HG02623 (cell line): ENCODE results near the gene SIRT5.
A peak's percentile ranks its signal among the peaks of the same experiment; 100 is the strongest.

ENCODE experiments used
- ATAC-seq: cut with Tn5 transposase; IDR thresholded peaks from one replicate; pipeline ENCODE4 v1.9.1; 2021; ENCODE audit warnings: moderate library complexity; ENCODE audit not compliant: unreplicated experiment

The SIRT5 gene

GRCh38 chr6:13574571-13575376 lies at the start of gene SIRT5:
Gene SIRT5 (plus strand): TSS chr6:13574601. CDS start chr6:13584111, 9,510 bp downstream.
- ATAC-seq = peak; percentile 59

DNA sequence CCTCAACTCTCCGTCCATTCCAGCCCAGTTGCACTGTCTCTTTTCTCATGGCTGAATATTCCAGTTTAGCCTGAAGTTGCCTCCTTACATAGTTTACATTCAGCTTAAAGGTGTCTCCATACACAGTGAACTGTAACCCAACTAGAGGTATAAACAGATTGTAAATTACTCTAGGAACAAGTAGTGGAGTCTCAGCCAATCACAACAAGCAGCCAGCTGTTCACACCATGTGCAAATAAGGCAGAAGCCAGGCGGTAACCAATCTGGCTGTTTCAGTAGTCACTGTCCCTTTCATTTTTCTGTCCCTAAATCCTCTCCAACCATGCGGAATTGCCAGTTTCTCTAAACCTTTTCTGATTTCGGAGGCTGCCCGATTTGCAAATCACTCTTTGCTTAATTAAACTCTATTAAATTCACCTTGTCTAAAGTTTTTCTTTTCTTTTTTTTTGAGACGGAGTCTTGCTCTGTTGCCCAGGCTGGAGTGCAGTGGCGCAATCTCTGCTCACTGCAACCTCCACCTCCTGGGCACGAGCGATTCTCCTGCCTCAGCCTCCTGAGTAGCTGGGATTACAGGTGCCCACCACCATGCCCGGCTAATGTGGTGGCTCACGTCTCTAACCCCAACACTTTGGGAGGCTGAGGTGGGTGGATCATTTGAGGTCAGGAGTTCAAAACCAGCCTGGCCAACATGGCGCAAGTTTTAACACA lies 49.4 kb upstream of the SIRT5 start:
- no peak for ATAC-seq

DNA sequence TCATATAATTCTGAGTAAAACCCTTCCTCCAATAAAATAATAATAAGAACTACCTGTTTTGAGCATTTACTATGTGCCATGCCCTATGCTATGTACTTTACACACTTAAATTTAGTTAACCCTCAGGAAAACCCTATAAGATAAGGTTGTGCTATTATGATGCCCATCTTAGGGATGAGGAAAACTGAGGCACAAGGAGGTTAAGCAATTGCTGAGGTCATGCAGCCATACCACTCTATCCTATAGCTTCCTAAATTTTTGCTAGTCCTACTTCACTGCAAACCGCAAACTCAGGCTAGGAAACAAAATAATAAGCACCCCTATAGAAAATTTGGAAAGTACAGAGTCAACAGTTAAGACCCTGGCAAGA lies 48.1 kb upstream of the SIRT5 start:
- ATAC-seq = no peak

- peak; percentile 82 for ATAC-seq
These were observed 47.4 kb upstream of the SIRT5 start for GRCh38 chr6:13526727-13527670.

DNA sequence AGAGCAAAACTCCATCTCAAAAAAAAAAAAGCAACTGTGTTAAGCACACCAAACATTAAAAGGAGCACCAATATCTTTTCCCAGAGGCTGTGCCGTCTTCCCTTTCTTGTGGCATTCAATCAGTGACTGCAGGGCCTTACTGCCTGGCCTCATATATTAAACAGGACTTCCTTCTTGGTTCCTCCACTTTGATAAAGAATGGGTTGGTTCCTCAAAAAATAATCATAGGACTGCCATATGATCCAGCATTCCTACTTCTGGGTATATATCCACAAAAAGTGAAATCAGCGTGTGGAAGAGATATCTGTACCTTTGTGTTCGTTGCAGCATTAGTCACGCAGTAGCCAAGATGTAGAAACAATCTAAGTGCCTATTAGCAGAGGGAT lies 46.7 kb upstream of the SIRT5 start:
- no peak for ATAC-seq

DNA sequence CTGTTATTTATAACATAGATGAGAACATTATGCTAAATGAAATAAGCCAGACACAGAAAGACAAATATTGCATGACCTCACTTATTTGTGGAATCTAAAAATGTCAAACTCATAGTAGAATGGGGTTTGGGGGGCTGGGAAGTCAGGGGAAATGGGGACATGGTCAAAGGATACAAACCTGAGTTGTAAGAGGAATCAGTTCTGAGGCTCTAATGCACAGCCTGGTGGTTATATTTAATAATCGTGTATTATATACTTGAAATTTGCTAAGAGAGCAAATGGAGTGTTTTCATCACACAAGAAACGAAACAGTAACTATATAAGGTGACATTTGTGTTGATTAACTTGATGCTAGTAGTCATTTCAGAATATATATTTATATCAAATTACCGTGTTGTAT lies 46.2 kb upstream of the SIRT5 start:
- ATAC-seq = no peak

GRCh38 chr6:13528777-13529343 lies 45.5 kb upstream of the SIRT5 start:
- no peak for ATAC-seq

GRCh38 chr6:13531956-13532355 lies 42.4 kb upstream of the SIRT5 start:
- ATAC-seq = no peak

- ATAC-seq = no peak
These were observed 39.9 kb upstream of the SIRT5 start for GRCh38 chr6:13534536-13534935.

GRCh38 chr6:13535306-13535705 lies 39.1 kb upstream of the SIRT5 start:
- ATAC-seq = no peak

DNA sequence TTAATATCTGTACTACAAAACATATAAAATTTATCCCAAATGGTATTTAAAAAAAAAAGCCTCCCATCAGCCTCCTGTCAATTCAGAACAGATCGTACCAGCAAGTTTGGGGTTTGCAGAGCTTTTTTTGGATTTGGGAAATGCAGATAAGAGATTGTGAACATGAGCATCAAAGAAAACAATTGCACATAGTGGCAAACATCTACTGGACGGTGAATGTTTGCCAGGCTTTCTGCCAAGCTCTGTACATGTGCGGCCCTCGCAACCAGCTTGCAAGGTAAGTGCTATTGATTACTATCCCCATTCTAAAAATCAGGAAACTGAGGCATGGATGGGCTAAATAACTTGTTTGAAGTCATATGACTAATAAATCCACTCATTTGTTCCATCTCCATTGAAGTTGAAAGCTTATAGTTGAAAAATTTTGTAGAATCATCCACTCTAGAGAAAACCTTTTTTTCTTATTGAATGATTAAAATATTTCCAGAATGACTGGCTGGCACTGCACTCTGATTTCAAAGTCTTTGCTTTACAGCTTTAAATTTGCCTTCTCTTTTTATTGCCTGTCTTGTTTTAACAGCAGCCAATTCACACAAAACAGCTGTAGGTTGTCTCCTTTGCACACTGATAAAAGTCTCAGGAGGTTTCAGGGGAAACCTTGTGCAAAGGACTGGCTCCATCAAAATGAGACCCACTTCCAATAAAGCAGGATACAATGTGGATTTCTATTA lies 37.4 kb upstream of the SIRT5 start:
- ATAC-seq = no peak

DNA sequence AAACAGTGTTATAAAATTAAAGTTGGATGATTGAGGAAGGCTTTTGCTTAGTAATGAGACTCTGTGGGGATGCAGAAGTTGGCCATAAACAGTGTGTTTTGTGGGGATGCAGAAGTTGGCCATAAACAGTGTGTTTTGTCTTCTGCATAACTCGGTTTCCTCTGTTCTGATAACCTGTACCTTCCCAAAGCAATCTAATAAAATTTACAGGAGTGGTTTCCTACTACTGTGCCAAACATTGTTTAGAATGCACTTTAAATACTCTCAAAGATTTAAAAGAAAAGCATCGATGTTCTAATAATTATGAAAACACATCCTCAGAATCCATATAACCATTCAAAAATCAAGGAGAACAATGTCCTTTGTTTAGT lies 36.9 kb upstream of the SIRT5 start:
- no peak for ATAC-seq

DNA sequence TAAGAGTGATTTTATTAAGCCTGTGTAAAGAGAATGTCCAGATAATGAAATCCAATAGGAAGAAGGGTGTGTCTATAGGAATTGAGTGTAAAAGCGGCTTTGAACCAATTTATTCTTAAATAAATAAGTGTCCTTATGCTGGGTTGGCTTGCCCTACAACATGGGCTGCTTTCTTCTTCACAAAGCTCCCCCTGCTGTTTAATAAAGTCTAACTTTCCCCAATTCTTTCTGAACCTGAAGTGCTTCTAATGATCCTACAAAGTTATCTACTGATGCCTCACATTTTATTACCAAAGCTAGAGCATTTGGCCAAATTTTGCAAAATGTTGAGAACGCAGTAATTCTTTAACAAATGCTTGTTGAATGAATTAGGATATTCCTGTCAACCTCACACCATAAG lies 36.3 kb upstream of the SIRT5 start:
- ATAC-seq = no peak

GRCh38 chr6:13538600-13538999 lies 35.8 kb upstream of the SIRT5 start:
- no peak for ATAC-seq

DNA sequence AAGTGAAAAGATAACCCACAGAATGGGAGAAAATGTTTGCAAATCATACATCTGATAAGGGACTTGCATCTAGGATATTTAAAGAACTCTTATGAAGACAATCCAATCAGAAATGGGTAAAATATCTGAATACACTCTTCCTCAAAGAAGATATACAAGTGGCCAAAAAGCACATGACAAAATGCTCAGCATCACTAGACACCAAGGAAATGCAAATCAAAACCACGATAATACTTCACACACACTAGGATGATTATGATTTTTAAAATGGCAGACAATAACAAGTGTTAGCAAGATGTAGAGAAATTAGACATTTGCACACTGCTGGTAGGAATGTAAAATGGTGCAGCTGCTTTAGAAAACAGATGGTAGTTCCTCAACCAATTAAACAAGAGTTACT lies 34.8 kb upstream of the SIRT5 start:
- ATAC-seq = no peak

- ATAC-seq = no peak
These were observed 32.9 kb upstream of the SIRT5 start for GRCh38 chr6:13541496-13541895.

DNA sequence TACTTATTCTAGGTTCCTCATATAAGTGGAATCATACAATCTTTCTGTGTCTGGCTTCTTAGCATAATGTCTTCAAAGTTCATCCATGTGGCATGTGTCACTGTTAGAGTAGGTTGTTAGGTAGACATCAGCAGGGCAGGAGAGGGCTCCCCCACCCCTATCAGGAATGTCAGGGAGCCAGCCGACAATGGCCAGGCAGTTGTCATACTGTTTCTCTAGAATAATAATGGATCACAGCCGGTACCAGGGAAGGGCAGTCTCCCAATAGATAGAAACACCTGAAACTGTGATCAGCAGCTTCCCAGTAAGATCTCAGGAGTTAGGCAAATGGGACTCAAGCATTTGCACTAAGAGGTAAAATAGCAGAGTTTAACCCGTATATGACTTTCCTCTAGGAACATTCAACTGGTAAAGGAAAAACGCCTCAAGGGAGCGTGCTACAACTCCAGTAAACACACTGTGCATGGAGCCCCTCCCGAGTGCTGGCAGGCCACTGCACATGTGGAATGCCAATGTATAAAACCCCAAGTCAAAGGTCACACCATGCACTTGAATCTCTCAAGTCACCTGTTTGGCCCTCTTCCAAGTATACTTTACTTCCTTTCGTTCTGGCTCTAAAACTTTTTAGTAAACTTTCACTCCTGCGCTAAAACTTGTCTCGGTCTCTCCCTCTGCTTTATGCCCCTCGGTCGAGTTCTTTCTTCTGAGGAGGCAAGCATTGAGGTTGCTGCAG lies 29.8 kb upstream of the SIRT5 start:
- no peak for ATAC-seq

- no peak for ATAC-seq
These were observed 28.5 kb upstream of the SIRT5 start for GRCh38 chr6:13545885-13546284.

DNA sequence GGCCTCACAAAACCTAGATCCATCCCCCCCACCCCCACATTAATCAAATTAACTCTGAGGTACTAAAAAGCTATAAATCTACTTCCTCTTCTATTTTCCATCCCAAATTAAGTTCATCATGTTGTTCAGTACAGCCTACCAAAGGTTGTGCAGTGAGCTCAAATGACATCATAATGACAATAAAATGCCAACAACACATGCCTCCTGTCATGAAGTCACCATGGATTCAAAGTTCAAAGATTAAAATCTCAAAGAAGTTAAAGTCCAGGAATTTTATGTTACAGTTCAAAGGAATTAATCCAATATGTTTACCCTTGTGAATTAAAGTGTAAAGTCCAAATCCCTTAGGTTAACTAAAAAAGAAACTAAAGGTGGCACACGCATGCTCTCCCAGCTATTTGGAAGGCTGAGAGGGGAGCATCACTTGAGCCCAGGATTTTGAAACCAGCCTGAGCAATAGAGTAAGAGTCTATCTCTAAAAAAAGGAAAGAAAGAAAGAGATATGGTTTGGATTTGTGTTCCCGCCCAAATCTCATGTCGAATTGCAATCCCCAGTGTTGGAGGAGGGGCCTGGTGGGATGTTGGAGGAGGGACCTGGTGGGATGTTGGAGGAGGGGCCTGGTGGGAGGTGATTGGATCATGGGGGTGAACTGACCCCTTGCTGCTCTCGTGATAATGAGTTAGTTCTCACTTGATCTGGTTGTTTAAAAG lies 25.7 kb upstream of the SIRT5 start:
- no peak for ATAC-seq
